Measurements from ENCODE around the gene SNF8. TPM values are rescaled to one million over a fixed set of nuclear protein-coding genes. Genes with fewer than 3 reads are reported as not detected.
A peak's percentile ranks its signal among the peaks of the same experiment; 100 is the strongest.

Gene SNF8
- total RNA-seq (2014; rRNA removed; shearing (Covaris generic)): 212 and 238 TPM in 2 replicates

GRCh38 chr17:48944515-48945260 is at the start of gene SNF8:
TSS of gene SNF8 (minus strand) at chr17:48944842. CDS start at chr17:48944734, 108 bp downstream.
- H3K27me3 ChIP-seq (replicated peaks): no peaks in the 10 kb centered on the region
- peaks cover 16% of the 10 kb centered on the region for H3K4me1 ChIP-seq (replicated peaks)
- peak within 1 kb of the TSS; percentile 72 for H3K4me3 ChIP-seq
- peaks cover 43% of the 10 kb centered on the region for H3K36me3 ChIP-seq
- DNase-seq (ENCODE audit: low read depth in 1 of 2, low spot score in 2 of 2): peak; percentile 95 to 97
- H3K9me3 ChIP-seq (replicated peaks): 0 out of 2 replicates have a peak, but pooled peaks cover 2% of the 10 kb centered on the region
- peak within 1 kb of the TSS; percentile 82 for H3K27ac ChIP-seq

DNA sequence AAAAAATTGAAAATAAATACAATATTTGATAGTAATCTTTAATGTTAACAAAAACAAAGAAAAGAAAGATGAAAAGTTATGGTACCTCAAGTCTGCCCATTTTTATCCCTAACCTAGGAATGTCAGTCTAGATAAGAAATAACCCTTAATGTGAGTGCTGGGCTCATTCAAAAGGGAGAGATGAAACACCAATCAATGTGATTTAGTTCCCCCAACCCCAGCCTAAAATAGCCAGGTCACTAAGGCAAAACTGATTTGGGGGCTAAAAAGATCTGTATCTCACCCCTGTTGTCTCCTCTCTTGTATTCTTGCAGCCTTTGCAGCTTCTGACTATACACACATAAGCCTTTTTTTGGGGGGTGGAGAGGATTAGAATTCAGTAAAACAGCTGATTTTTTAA is 49.3 kb upstream of the SNF8 start:
- no peak for DNase-seq (ENCODE audit: low read depth in 1 of 2, low spot score in 2 of 2)
- Histone ChIP-seq H3K4me1 (replicated peaks) (peaks cover 22% of the 10 kb centered on the region), H3K27ac (no peak overlapping the region), H3K27me3 (replicated peaks) (peaks cover 79% of the 10 kb centered on the region), H3K36me3 (0 out of 2 replicates have a peak, but pooled peaks cover 3% of the 10 kb centered on the region), H3K9me3 (replicated peaks) (no peaks in the 10 kb centered on the region), H3K4me3 (no peak overlapping the region)

DNA sequence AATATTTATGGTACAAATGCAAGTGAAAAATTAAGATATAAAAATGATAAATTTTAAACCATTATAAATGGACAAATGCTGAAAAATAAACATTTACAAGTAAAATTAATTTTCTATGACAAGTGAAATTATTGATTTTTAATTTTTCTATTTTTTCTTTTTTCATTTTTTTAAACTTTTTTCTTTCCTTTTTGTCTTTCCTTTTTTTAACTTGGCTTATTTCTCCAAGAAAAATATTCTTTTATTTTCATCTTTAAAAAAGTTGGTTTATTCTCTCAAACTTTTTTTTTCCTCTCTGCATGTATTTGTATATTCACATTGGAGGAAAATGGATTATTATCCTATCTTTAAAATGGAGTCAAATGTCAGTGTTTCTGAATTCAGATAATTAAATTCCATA is 48.7 kb upstream of the SNF8 start:
- Histone ChIP-seq H3K27ac (no peak overlapping the region), H3K4me3 (no peak overlapping the region), H3K9me3 (replicated peaks) (no peaks in the 10 kb centered on the region), H3K27me3 (replicated peaks) (peaks cover 85% of the 10 kb centered on the region), H3K36me3 (0 out of 2 replicates have a peak, but pooled peaks cover 3% of the 10 kb centered on the region), H3K4me1 (replicated peaks) (peaks cover 22% of the 10 kb centered on the region)
- DNase-seq (ENCODE audit: low read depth in 1 of 2, low spot score in 2 of 2): no peak

DNA sequence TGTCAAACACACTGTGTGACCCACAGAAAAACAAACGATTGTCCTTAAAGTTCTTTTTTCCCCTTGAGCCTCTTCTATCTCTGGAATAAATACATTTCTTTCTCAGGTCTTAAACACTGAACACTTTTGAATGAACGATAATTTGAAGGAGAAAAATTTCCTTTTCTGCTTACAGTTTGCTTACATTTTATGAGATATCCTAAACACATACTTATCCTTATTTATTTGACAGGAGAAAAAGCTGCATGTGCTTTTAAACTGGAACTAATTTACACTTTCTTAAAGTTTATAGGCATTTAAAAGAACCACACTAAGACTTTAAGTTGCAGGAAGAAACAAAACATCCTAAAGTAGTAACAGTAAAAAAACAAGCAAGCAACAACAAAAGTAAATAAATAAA is 47.8 kb upstream of the SNF8 start:
- H3K27me3 ChIP-seq (replicated peaks): peaks cover 91% of the 10 kb centered on the region
- no peak overlapping the region for H3K4me3 ChIP-seq
- peaks cover 18% of the 10 kb centered on the region for H3K4me1 ChIP-seq (replicated peaks)
- no peak for DNase-seq (ENCODE audit: low read depth in 1 of 2, low spot score in 2 of 2)
- H3K9me3 ChIP-seq (replicated peaks): no peaks in the 10 kb centered on the region
- H3K36me3 ChIP-seq: no peaks in the 10 kb centered on the region
- no peak overlapping the region for H3K27ac ChIP-seq

- H3K27ac ChIP-seq: no peak overlapping the region
- no peaks in the 10 kb centered on the region for H3K36me3 ChIP-seq
- H3K4me3 ChIP-seq: no peak overlapping the region
- peaks cover 94% of the 10 kb centered on the region for H3K27me3 ChIP-seq (replicated peaks)
- peak in 1 of 2 experiments; percentile 10 for DNase-seq (ENCODE audit: low read depth in 1 of 2, low spot score in 2 of 2)
- no peaks in the 10 kb centered on the region for H3K9me3 ChIP-seq (replicated peaks)
- peaks cover 9% of the 10 kb centered on the region for H3K4me1 ChIP-seq (replicated peaks)
These were observed 46.3 kb upstream of the SNF8 start for GRCh38 chr17:48990882-48991357.

DNA sequence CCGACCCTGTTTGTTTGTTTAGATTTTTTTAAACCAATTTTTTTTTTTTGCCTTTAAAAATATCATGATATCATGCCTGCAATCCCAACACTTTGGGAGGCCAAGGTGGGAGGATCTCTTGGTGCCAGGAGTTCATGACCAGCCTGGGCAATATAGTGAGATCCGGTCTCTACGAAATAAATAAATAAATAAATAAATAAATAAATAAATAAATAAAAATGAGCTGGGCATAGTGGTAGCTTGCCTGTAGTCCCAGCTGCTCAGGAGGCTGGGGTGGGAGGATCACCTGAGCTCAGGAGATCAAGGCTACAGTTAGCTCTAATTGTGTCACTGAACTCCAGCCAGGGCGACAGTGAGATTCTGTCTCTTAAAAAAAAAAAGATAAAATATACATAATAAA is 44.5 kb upstream of the SNF8 start:
- Histone ChIP-seq H3K4me3 (no peak overlapping the region), H3K9me3 (replicated peaks) (no peaks in the 10 kb centered on the region), H3K27me3 (replicated peaks) (peaks cover 91% of the 10 kb centered on the region), H3K36me3 (no peaks in the 10 kb centered on the region), H3K27ac (no peak overlapping the region), H3K4me1 (replicated peaks) (no peaks in the 10 kb centered on the region)
- DNase-seq (ENCODE audit: low read depth in 1 of 2, low spot score in 2 of 2): no peak

DNA sequence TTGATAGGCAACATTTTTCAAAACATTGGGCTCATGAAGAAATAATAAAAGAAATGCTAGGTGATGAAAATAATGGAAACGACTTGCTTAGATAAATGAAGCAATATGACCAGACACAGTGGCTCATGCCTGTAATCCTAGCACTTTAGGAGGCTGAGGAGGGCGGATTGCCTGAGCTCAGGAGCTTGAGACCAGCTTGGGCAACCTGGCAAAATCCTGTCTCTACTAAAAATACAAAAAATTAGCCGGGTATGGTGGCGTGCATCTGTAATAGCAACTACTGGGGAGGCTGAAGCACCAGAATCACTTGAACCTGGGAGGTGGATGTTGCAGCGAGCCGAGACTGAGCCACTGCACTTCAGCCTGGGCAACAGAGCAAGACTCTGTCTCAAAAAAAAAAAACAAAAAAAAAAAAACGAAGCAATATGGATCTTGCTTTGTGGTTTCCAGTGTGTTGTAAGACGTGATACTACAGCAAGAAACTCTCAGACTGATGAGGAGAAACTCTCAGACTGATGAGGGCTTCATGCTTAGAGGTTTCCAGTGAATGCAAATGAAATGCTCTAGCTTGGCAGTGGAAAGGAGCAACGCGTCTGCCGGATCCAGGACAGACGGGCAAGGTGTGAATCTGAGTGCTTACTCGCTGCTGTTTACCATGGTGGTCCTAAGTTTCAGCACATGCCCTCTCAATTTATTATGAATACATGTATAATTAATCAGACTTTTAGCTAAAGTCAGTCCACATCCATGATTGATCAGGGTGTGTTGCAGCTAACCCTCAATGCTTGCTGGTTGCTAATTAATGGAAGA is 41.0 kb upstream of the SNF8 start:
- Histone ChIP-seq H3K27ac (no peak overlapping the region), H3K36me3 (no peaks in the 10 kb centered on the region), H3K9me3 (replicated peaks) (0 out of 2 replicates have a peak, but pooled peaks cover 4% of the 10 kb centered on the region), H3K27me3 (replicated peaks) (peaks cover 70% of the 10 kb centered on the region), H3K4me1 (replicated peaks) (no peaks in the 10 kb centered on the region), H3K4me3 (no peak overlapping the region)
- peak in 1 of 2 experiments; percentile 21 for DNase-seq (ENCODE audit: low read depth in 1 of 2, low spot score in 2 of 2)

GRCh38 chr17:48981927-48982539 is 37.4 kb upstream of the SNF8 start:
- 0 out of 2 replicates have a peak, but pooled peaks cover 4% of the 10 kb centered on the region for H3K9me3 ChIP-seq (replicated peaks)
- H3K4me1 ChIP-seq (replicated peaks): no peaks in the 10 kb centered on the region
- peak in 1 of 2 experiments; percentile 9 for DNase-seq (ENCODE audit: low read depth in 1 of 2, low spot score in 2 of 2)
- H3K4me3 ChIP-seq: no peak overlapping the region
- H3K27me3 ChIP-seq (replicated peaks): peaks cover 36% of the 10 kb centered on the region
- H3K27ac ChIP-seq: no peak overlapping the region
- no peaks in the 10 kb centered on the region for H3K36me3 ChIP-seq

GRCh38 chr17:48973806-48974205 is 29.2 kb upstream of the SNF8 start:
- H3K27ac ChIP-seq: no peak overlapping the region

DNA sequence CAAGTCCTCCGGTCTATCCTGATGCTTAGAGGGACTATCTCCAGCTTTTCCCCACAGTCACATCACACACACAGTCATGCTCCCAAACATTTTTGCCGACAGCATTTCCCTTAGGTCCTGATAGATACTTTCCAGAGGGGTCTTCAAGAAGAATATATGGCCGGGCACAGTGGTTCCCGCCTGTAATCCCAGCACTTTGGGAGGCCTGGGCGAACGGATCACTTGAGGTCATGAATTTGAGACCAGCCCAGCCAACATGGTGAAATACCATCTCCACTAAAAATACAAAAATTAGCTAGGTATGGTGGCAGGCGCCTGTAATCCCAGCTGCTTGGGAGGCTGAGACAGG is 28.1 kb upstream of the SNF8 start:
- H3K36me3 ChIP-seq: no peaks in the 10 kb centered on the region
- peak overlapping the region; percentile 91 for H3K27ac ChIP-seq
- DNase-seq (ENCODE audit: low read depth in 1 of 2, low spot score in 2 of 2): no peak
- H3K9me3 ChIP-seq (replicated peaks): no peaks in the 10 kb centered on the region
- peaks cover 40% of the 10 kb centered on the region for H3K4me1 ChIP-seq (replicated peaks)
- H3K27me3 ChIP-seq (replicated peaks): no peaks in the 10 kb centered on the region
- H3K4me3 ChIP-seq: no peak overlapping the region

More at GRCh38 chr17:48973806-48974205, 29.2 kb upstream of the SNF8 start:
- H3K4me1 ChIP-seq (replicated peaks): peaks cover 40% of the 10 kb centered on the region
- H3K27me3 ChIP-seq (replicated peaks): no peaks in the 10 kb centered on the region
- DNase-seq (ENCODE audit: low read depth in 1 of 2, low spot score in 2 of 2): no peak
- no peak overlapping the region for H3K4me3 ChIP-seq
- H3K36me3 ChIP-seq: no peaks in the 10 kb centered on the region
- H3K9me3 ChIP-seq (replicated peaks): no peaks in the 10 kb centered on the region

DNA sequence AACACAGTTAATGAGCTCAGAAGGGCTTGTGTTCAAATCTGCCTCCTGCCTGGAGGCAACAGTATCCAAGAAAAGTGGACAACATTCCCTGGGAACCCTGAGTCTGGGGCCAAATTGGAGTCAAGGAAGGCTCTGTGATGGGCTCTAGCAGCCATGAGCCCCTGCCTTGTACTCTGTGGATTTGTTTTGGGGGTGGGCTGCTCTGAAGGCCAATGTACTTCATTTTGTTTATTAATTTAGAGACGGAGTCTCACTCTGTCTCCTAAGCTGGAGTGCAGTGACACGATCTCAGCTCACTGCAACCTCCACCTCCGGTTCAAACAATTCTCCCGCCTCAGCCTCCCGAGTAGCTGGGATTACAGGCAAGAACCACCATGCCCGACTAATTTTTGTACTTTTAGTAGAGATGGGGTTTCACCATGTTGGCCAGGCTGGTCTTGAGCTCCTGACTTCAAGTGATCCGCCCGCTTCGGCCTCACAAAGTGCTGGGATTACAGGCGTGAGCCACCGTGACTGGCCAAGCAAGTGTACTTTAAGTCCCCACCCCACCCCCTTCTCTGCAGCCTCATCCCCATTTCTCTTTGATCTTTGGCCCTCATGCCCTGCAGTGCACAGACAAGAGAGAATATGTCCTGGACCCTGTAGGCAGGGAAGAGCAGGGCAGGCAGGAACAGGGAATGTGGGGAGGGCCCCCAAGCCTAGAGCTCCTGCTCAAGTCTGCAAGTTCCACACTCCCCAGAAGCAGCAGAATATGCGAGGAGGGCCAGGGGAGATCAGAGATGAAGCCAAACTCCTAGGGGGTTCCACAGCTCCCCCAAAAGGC is 26.4 kb upstream of the SNF8 start:
- H3K27me3 ChIP-seq (replicated peaks): no peaks in the 10 kb centered on the region
- H3K27ac ChIP-seq: peak overlapping the region; percentile 91
- H3K4me1 ChIP-seq (replicated peaks): peaks cover 40% of the 10 kb centered on the region
- H3K4me3 ChIP-seq: no peak overlapping the region
- H3K36me3 ChIP-seq: no peaks in the 10 kb centered on the region
- H3K9me3 ChIP-seq (replicated peaks): no peaks in the 10 kb centered on the region; the same call in 1 of the 2 replicates
- DNase-seq (ENCODE audit: low read depth in 1 of 2, low spot score in 2 of 2): no peak

GRCh38 chr17:48970224-48970623 is 25.6 kb upstream of the SNF8 start:
- H3K4me1 ChIP-seq (replicated peaks): peaks cover 40% of the 10 kb centered on the region
- no peak overlapping the region for H3K4me3 ChIP-seq
- no peak for DNase-seq (ENCODE audit: low read depth in 1 of 2, low spot score in 2 of 2)
- no peaks in the 10 kb centered on the region; the same call in 1 of the 2 replicates for H3K9me3 ChIP-seq (replicated peaks)
- no peak overlapping the region for H3K27ac ChIP-seq
- H3K27me3 ChIP-seq (replicated peaks): no peaks in the 10 kb centered on the region
- H3K36me3 ChIP-seq: no peaks in the 10 kb centered on the region

All from SJSA1 (cell line).